Lung (tissue), 12 donors: ENCODE measurements around the gene NTM. TPM values are rescaled to one million over a fixed set of nuclear protein-coding genes. Genes with fewer than 3 reads are reported as not detected.

Source experiments
- ATAC-seq: fragments of 200-7000 bp; cut with Tn5 transposase; one replicate; pipeline ENCODE4 v1.9.1; 2020; ENCODE audit warnings: moderate number of reproducible peaks; ENCODE audit not compliant: insufficient read depth, low FRiP score
- DNase-seq, 3 donors: peaks; one replicate each; pipeline ENCODE4 v3.0.0-alpha.2; 2013 to 2017
- H3K27ac ChIP-seq, 2 donors: one replicate each; pipeline ENCODE4 v1.5.1; 2013; ENCODE audit warnings: mild to moderate bottlenecking in 2 of 2, moderate library complexity in 2 of 2, control low read depth in 1 of 2, inconsistent platforms in 1 of 2, low read depth in 1 of 2, low read length in 1 of 2
- H3K27me3 ChIP-seq, 3 donors: one replicate each; pipeline ENCODE4 v1.5.1; 2013; ENCODE audit warnings: low read length in 2 of 3; ENCODE audit not compliant: control insufficient read depth in 3 of 3, insufficient read depth in 3 of 3
- H3K36me3 ChIP-seq, 4 donors: one replicate each; pipeline ENCODE4 v1.5.1; 2013; ENCODE audit warnings: low read length in 4 of 4, mild to moderate bottlenecking in 1 of 4, moderate library complexity in 1 of 4; ENCODE audit not compliant: control insufficient read depth in 4 of 4, insufficient read depth in 4 of 4
- H3K4me1 ChIP-seq, 5 donors: one replicate each; pipeline ENCODE4 v1.5.1; 2013; ENCODE audit warnings: low read length in 5 of 5, mild to moderate bottlenecking in 2 of 5, moderate library complexity in 1 of 5; ENCODE audit not compliant: control insufficient read depth in 5 of 5, insufficient read depth in 5 of 5
- H3K4me3 ChIP-seq: one replicate; pipeline ENCODE4 v1.5.1; 2013; ENCODE audit warnings: mild to moderate bottlenecking, control low read depth, moderate library complexity
- H3K9ac ChIP-seq, 2 donors: one replicate each; pipeline ENCODE4 v1.5.1; 2013; ENCODE audit warnings: low read length in 2 of 2, control low read depth in 1 of 2; ENCODE audit not compliant: insufficient read depth in 1 of 2
- H3K9me3 ChIP-seq, 4 donors: one replicate each; pipeline ENCODE4 v1.5.1; 2013; ENCODE audit warnings: low read length in 3 of 4, mild to moderate bottlenecking in 1 of 4, moderate library complexity in 1 of 4; ENCODE audit not compliant: control insufficient read depth in 4 of 4, insufficient read depth in 3 of 4
- CTCF ChIP-seq: IDR thresholded peaks from 2 replicates; pipeline ENCODE4 v1.5.1; 2012; ENCODE audit warnings: mild to moderate bottlenecking; ENCODE audit errors: control extremely low read depth, extremely low read depth
- WGBS, 2 donors: extraction: QIAGEN DNeasy Blood & Tissue Kit; methylation state at CpG; one replicate each; pipeline ENCODE4 v1.1.7; 2013; 5-methylcytosine and 5-hydroxymethylcytosine counted together
- polyA plus RNA-seq, 2 donors: library from polyadenylated mRNA; stranded (reverse); fragments of 200-250 nt; gene quantifications; one replicate each; pipeline ENCODE4 v1.2.1, GENCODE V29; 2013
- total RNA-seq, 2 donors: library from RNA; depleted of rRNA in 1 of 2; stranded (reverse); fragments of >200 nt in 1 of 2; gene quantifications; one replicate each; pipeline ENCODE4 v1.2.1, GENCODE V29; 2014 to 2021
- donor health status: control.
- donor health status: control.
- donor health status: Bipolar disorder and iron deficiency.
- donor health status: healthy.
- donor health status: DM: yes; HTN: yes; CAD: no.

Gene NTM
- total and polyA plus RNA-seq, 4 donors = 0.39 to 30.9 (median 7.2) TPM

- WGBS, 2 donors = 35 to 36% methylated on average over 4 of the region's 4 CpGs
- Histone ChIP-seq H3K4me3 (no peak overlapping the region), H3K27me3 (peaks cover 0 to 8% (median 6%) of the 10 kb centered on the region in 3 donors), H3K36me3 (no peaks in the 10 kb centered on the region), H3K27ac (no peak overlapping the region), H3K9ac (no peak overlapping the region), H3K9me3 (peaks cover 0 to 5% (median 0%) of the 10 kb centered on the region in 4 donors), H3K4me1 (no peaks in the 10 kb centered on the region)
- peak in 1 of 3 donors; percentile 13 for DNase-seq
- no peak for TF ChIP-seq CTCF
- ATAC-seq = no peak
These were observed 392.9 kb downstream of the NTM start for GRCh38 chr11:131763193-131763890.

GRCh38 chr11:131764126-131764525 is 393.7 kb downstream of the NTM start:
- Histone ChIP-seq H3K4me3 (no peak overlapping the region), H3K36me3 (no peaks in the 10 kb centered on the region), H3K9ac (no peak overlapping the region), H3K27ac (no peak overlapping the region), H3K27me3 (peaks cover 0 to 13% (median 4%) of the 10 kb centered on the region in 3 donors), H3K9me3 (peaks cover 0 to 5% (median 0%) of the 10 kb centered on the region in 4 donors), H3K4me1 (no peaks in the 10 kb centered on the region)
- WGBS, 2 donors = 85 to 89% methylated on average over 5 of the region's 5 CpGs
- TF ChIP-seq CTCF = no peak
- DNase-seq (no peak), ATAC-seq (no peak)

- Histone ChIP-seq H3K4me3 (no peak overlapping the region), H3K36me3 (no peaks in the 10 kb centered on the region), H3K4me1 (no peaks in the 10 kb centered on the region), H3K9ac (no peak overlapping the region), H3K9me3 (peaks cover 0 to 5% (median 0%) of the 10 kb centered on the region in 4 donors), H3K27me3 (peaks cover 0 to 13% (median 0%) of the 10 kb centered on the region in 3 donors), H3K27ac (no peak overlapping the region)
- DNase-seq = no peak
- TF ChIP-seq CTCF = no peak
- 71 to 75% methylated on average over 3 of the region's 3 CpGs for WGBS, 2 donors
- no peak for ATAC-seq
These were observed 394.2 kb downstream of the NTM start for GRCh38 chr11:131764649-131765048.
